ENCODE measurements around the gene CADPS.

- peak; percentile 84 for TF ChIP-seq CTCF (conservative IDR thresholded peaks at IDR 0.05; ENCODE audit: low read length)
- no peak for TF ChIP-seq EZH2phosphoT487 (IDR thresholded peaks at IDR 0.05; ENCODE audit: borderline replicate concordance, low read depth, low read length)
These were observed 382.0 kb downstream of the CADPS start for GRCh38 chr3:62493109-62493801.

Measured in OCI-LY7 (cell line).